ENCODE results near the gene TBC1D23. TPM values are rescaled to one million over a fixed set of nuclear protein-coding genes. Genes with fewer than 3 reads are reported as not detected.
"Not testable (repeated sequence)": the region's sequence is repeated elsewhere in the genome, so short reads cannot be mapped to it uniquely, and the experiment has no call there.

TBC1D23 gene
- 10 to 100 TPM; 16.9 to 21.6 TPM for total RNA-seq

GRCh38 chr3:100260685-100261484, at the start of gene TBC1D23:
TBC1D23 (plus strand) TSS chr3:100260992; CDS start chr3:100261019, 27 bp downstream.
- H3K9me3 Mint-ChIP-seq, result no peaks in the 10 kb centered on the region
- DNase-seq (ENCODE audit: low spot score in 2 of 2) (peak; percentile 95), ATAC-seq (peak; percentile 97 to 100)
- H3K27ac Mint-ChIP-seq, result peak within 1 kb of the TSS; percentile 92 to 97
- peaks cover 16 to 17% of the 10 kb centered on the region in 2 donors for H3K36me3 Mint-ChIP-seq

GRCh38 chr3:100213891-100214573, 46.8 kb upstream of the TBC1D23 start:
- Mint-ChIP-seq H3K9me3 (peaks cover 5 to 6% of the 10 kb centered on the region in 2 donors), H3K36me3 (peaks cover 7% of the 10 kb centered on the region in 2 donors)
- ATAC-seq, result no peak

GRCh38 chr3:100214574-100214964, 46.2 kb upstream of the TBC1D23 start:
- no peak overlapping the region for H3K27ac Mint-ChIP-seq
- peaks cover 11 to 13% of the 10 kb centered on the region in 2 donors for H3K36me3 Mint-ChIP-seq
- peaks cover 5 to 6% of the 10 kb centered on the region in 2 donors for H3K9me3 Mint-ChIP-seq
- DNase-seq (ENCODE audit: low spot score in 2 of 2), result no peak
- no peak for ATAC-seq

More at GRCh38 chr3:100213891-100214573, 46.8 kb upstream of the TBC1D23 start:
- DNase-seq (ENCODE audit: low spot score in 2 of 2), result no peak
- no peak overlapping the region for H3K27ac Mint-ChIP-seq

- ATAC-seq (no peak), DNase-seq (ENCODE audit: low spot score in 2 of 2) (no peak)
- Mint-ChIP-seq H3K9me3 (peaks cover 5 to 6% of the 10 kb centered on the region in 2 donors), H3K27ac (no peak overlapping the region), H3K36me3 (peaks cover 11 to 18% of the 10 kb centered on the region in 2 donors)
These were observed 44.1 kb upstream of the TBC1D23 start for GRCh38 chr3:100216713-100217112.

- peaks cover 11 to 18% of the 10 kb centered on the region in 2 donors for H3K36me3 Mint-ChIP-seq
These were observed 39.6 kb upstream of the TBC1D23 start for GRCh38 chr3:100221159-100221558.

GRCh38 chr3:100225193-100225592, 35.6 kb upstream of the TBC1D23 start:
- no peaks in the 10 kb centered on the region for H3K9me3 Mint-ChIP-seq
- no peak overlapping the region for H3K27ac Mint-ChIP-seq
- DNase-seq (ENCODE audit: low spot score in 2 of 2) (no peak), ATAC-seq (no peak)
- peaks cover 0 to 6% of the 10 kb centered on the region in 2 donors for H3K36me3 Mint-ChIP-seq

More at GRCh38 chr3:100221159-100221558, 39.6 kb upstream of the TBC1D23 start:
- ATAC-seq (no peak), DNase-seq (ENCODE audit: low spot score in 2 of 2) (no peak)
- Mint-ChIP-seq H3K27ac (no peak overlapping the region), H3K9me3 (peaks cover 5 to 6% of the 10 kb centered on the region in 2 donors)

GRCh38 chr3:100225883-100226282, 34.9 kb upstream of the TBC1D23 start:
- ATAC-seq (no peak), DNase-seq (ENCODE audit: low spot score in 2 of 2) (no peak)
- H3K27ac Mint-ChIP-seq, result no peak overlapping the region
- peaks cover 0 to 2% of the 10 kb centered on the region in 2 donors for H3K36me3 Mint-ChIP-seq
- H3K9me3 Mint-ChIP-seq, result no peaks in the 10 kb centered on the region

GRCh38 chr3:100226712-100227429, 33.9 kb upstream of the TBC1D23 start:
- Mint-ChIP-seq H3K27ac (no peak overlapping the region), H3K36me3 (no peaks in the 10 kb centered on the region), H3K9me3 (no peaks in the 10 kb centered on the region)
- ATAC-seq, result no peak
- DNase-seq (ENCODE audit: low spot score in 2 of 2), result no peak

GRCh38 chr3:100227511-100227921, 33.3 kb upstream of the TBC1D23 start:
- no peaks in the 10 kb centered on the region for H3K36me3 Mint-ChIP-seq
- ATAC-seq, result no peak
- H3K27ac Mint-ChIP-seq, result no peak overlapping the region
- no peaks in the 10 kb centered on the region for H3K9me3 Mint-ChIP-seq
- DNase-seq (ENCODE audit: low spot score in 2 of 2), result no peak

GRCh38 chr3:100228247-100228646, 32.5 kb upstream of the TBC1D23 start:
- DNase-seq (ENCODE audit: low spot score in 2 of 2) (no peak), ATAC-seq (peak in 1 of 2 donors; percentile 26)
- Mint-ChIP-seq H3K27ac (no peak overlapping the region), H3K36me3 (no peaks in the 10 kb centered on the region), H3K9me3 (no peaks in the 10 kb centered on the region)

- not testable (repeated sequence) for H3K9me3 Mint-ChIP-seq; DNase-seq (ENCODE audit: low spot score in 2 of 2); ATAC-seq; H3K36me3 Mint-ChIP-seq
- peak overlapping the region in 1 of 2 donors; percentile 51 for H3K27ac Mint-ChIP-seq
These were observed 31.6 kb upstream of the TBC1D23 start for GRCh38 chr3:100229188-100229587.

GRCh38 chr3:100230710-100231109, 30.1 kb upstream of the TBC1D23 start:
- no peak for DNase-seq (ENCODE audit: low spot score in 2 of 2)
- H3K27ac Mint-ChIP-seq, result no peak overlapping the region
- no peaks in the 10 kb centered on the region for H3K36me3 Mint-ChIP-seq
- ATAC-seq, result no peak
- no peaks in the 10 kb centered on the region for H3K9me3 Mint-ChIP-seq

- ATAC-seq (no peak), DNase-seq (ENCODE audit: low spot score in 2 of 2) (no peak)
- Mint-ChIP-seq H3K36me3 (no peaks in the 10 kb centered on the region), H3K27ac (no peak overlapping the region), H3K9me3 (no peaks in the 10 kb centered on the region)
These were observed 29.1 kb upstream of the TBC1D23 start for GRCh38 chr3:100231668-100232067.

- Mint-ChIP-seq H3K9me3 (peaks cover 4% of the 10 kb centered on the region in 2 donors), H3K27ac (no peak overlapping the region), H3K36me3 (peaks cover 5 to 6% of the 10 kb centered on the region in 2 donors)
- no peak for ATAC-seq
- DNase-seq (ENCODE audit: low spot score in 2 of 2), result no peak
These were observed 26.4 kb upstream of the TBC1D23 start for GRCh38 chr3:100234364-100234763.

- H3K36me3 Mint-ChIP-seq, result peaks cover 5 to 6% of the 10 kb centered on the region in 2 donors
- H3K9me3 Mint-ChIP-seq, result peaks cover 4% of the 10 kb centered on the region in 2 donors
- H3K27ac Mint-ChIP-seq, result no peak overlapping the region
- no peak for DNase-seq (ENCODE audit: low spot score in 2 of 2)
- ATAC-seq, result no peak
These were observed 22.2 kb upstream of the TBC1D23 start for GRCh38 chr3:100238599-100238998.

- not testable (repeated sequence) for ATAC-seq; H3K27ac Mint-ChIP-seq; H3K9me3 Mint-ChIP-seq; DNase-seq (ENCODE audit: low spot score in 2 of 2); H3K36me3 Mint-ChIP-seq
These were observed 18.3 kb upstream of the TBC1D23 start for GRCh38 chr3:100242471-100242870.

- Mint-ChIP-seq H3K9me3 (no peaks in the 10 kb centered on the region), H3K36me3 (no peaks in the 10 kb centered on the region), H3K27ac (no peak overlapping the region)
- no peak for ATAC-seq
- DNase-seq (ENCODE audit: low spot score in 2 of 2), result no peak
These were observed 16.5 kb upstream of the TBC1D23 start for GRCh38 chr3:100244264-100244663.
